HUES64 (cell line): ENCODE results near the gene ENOX1.

ENCODE experiments used
- H3K27ac ChIP-seq: 2 replicates; pipeline ENCODE4 v1.7.0; 2013; ENCODE audit warnings: low read depth, low read length, inconsistent platforms
- H3K27me3 ChIP-seq: 2 replicates; pipeline ENCODE4 v1.6.1; 2013; ENCODE audit warnings: mild to moderate bottlenecking, low read length; ENCODE audit not compliant: insufficient read depth
- H3K36me3 ChIP-seq: 2 replicates; pipeline ENCODE4 v1.6.1; 2013; ENCODE audit warnings: mild to moderate bottlenecking, low read length; ENCODE audit not compliant: insufficient read depth
- H3K4me1 ChIP-seq: 2 replicates; pipeline ENCODE4 v1.6.1; 2013; ENCODE audit warnings: mild to moderate bottlenecking, low read length, moderate library complexity; ENCODE audit not compliant: insufficient read depth
- H3K4me3 ChIP-seq: 2 replicates; pipeline ENCODE4 v1.5.1; 2013; ENCODE audit warnings: mild to moderate bottlenecking, low read length, moderate library complexity
- H3K9ac ChIP-seq: 2 replicates; pipeline ENCODE4 v1.6.1; 2013; ENCODE audit warnings: mild to moderate bottlenecking, low read depth, low read length
- H3K9me3 ChIP-seq: 2 replicates; pipeline ENCODE4 v1.6.1; 2013; ENCODE audit warnings: low read depth, low read length; ENCODE audit not compliant: insufficient read depth
- WGBS: fragments of 150-250, 120-280 bp; methylation state at CpG from one replicate; pipeline ENCODE4 v1.1.7; 2013; ENCODE audit warnings: missing lambda C conversion rate; 5-methylcytosine and 5-hydroxymethylcytosine counted together

The ENOX1 gene

GRCh38 chr13:43230989-43231388 lies 555.8 kb downstream of the ENOX1 start:
- Histone ChIP-seq H3K9me3 (no peaks in the 10 kb centered on the region), H3K27me3 (no peaks in the 10 kb centered on the region), H3K36me3 (no peaks in the 10 kb centered on the region), H3K4me1 (no peaks in the 10 kb centered on the region), H3K27ac (no peak overlapping the region), H3K4me3 (no peak overlapping the region), H3K9ac (no peak overlapping the region)
- WGBS, result 93% methylated on average over 3 of the region's 3 CpGs

DNA sequence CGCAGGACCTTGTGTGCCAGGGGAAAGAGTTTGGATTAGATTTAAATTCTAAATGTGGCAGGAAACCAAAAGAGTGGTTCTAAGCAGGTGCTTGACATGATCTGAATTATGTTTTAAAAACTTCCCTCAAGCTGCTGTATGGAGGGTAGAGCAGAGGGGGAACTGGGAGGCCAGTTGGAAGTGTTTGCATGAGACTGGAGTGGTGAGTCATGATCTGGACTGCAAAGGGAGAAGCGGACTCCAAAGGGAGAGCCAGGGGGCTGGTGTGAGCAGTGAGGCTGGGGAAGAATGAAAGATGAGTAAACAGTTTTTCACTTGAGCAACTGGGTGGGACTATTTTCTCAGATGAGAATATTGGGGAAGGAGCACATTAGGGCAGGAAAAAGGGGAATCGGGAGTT lies 557.3 kb downstream of the ENOX1 start:
- 59% methylated on average over 3 of the region's 3 CpGs for WGBS

GRCh38 chr13:43227721-43228120 lies 559.1 kb downstream of the ENOX1 start:
- no peak overlapping the region for H3K27ac ChIP-seq
- H3K9me3 ChIP-seq, result no peaks in the 10 kb centered on the region
- 36% methylated on average over 2 of the region's 2 CpGs for WGBS
- H3K9ac ChIP-seq, result no peak overlapping the region
- no peaks in the 10 kb centered on the region for H3K27me3 ChIP-seq
- H3K36me3 ChIP-seq, result no peaks in the 10 kb centered on the region
- H3K4me1 ChIP-seq, result no peaks in the 10 kb centered on the region
- no peak overlapping the region for H3K4me3 ChIP-seq

More for the DNA sequence above, 557.3 kb downstream of the ENOX1 start:
- no peak overlapping the region for H3K4me3 ChIP-seq
- no peaks in the 10 kb centered on the region for H3K4me1 ChIP-seq
- no peak overlapping the region for H3K9ac ChIP-seq
- H3K9me3 ChIP-seq, result no peaks in the 10 kb centered on the region
- H3K36me3 ChIP-seq, result no peaks in the 10 kb centered on the region
- no peak overlapping the region for H3K27ac ChIP-seq
- H3K27me3 ChIP-seq, result no peaks in the 10 kb centered on the region

- no peak overlapping the region for H3K27ac ChIP-seq
- H3K9me3 ChIP-seq, result no peaks in the 10 kb centered on the region
- 88% methylated on average over 4 of the region's 5 CpGs for WGBS
- no peak overlapping the region for H3K4me3 ChIP-seq
- no peaks in the 10 kb centered on the region for H3K4me1 ChIP-seq
- H3K36me3 ChIP-seq, result no peaks in the 10 kb centered on the region
- H3K27me3 ChIP-seq, result no peaks in the 10 kb centered on the region
- H3K9ac ChIP-seq, result no peak overlapping the region
Measured at GRCh38 chr13:43223216-43223615, 563.6 kb downstream of the ENOX1 start.

GRCh38 chr13:43222086-43222485 lies 564.7 kb downstream of the ENOX1 start:
- no peaks in the 10 kb centered on the region for H3K9me3 ChIP-seq
- H3K27ac ChIP-seq, result no peak overlapping the region
- H3K4me1 ChIP-seq, result no peaks in the 10 kb centered on the region
- no peak overlapping the region for H3K9ac ChIP-seq
- no peak overlapping the region for H3K4me3 ChIP-seq
- H3K27me3 ChIP-seq, result no peaks in the 10 kb centered on the region
- 91% methylated on average over 6 of the region's 6 CpGs for WGBS
- H3K36me3 ChIP-seq, result no peaks in the 10 kb centered on the region

DNA sequence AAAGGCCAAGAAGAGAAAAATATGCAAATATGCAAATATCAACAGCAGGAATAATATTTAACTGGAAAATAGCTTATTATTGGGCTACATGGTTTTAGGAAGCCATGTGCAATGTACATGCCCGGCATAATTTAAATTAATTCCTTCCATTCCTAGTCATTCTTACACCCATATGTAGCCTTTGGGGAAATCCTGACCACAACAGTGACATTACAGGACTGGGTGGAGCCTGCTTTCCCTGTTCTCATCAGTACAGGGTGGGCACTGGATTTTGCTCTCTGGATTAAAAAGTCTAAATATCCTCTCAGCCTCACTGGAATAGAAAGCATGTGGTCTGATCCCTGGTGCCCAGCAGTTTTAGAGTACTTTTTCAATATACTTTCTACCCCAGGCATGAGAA lies 565.2 kb downstream of the ENOX1 start:
- 96% methylated on average over 1 of the region's 1 CpG for WGBS

GRCh38 chr13:43220873-43221595 lies 565.7 kb downstream of the ENOX1 start:
- Histone ChIP-seq H3K4me3 (no peak overlapping the region), H3K27me3 (no peaks in the 10 kb centered on the region), H3K9me3 (no peaks in the 10 kb centered on the region), H3K9ac (no peak overlapping the region), H3K27ac (no peak overlapping the region), H3K36me3 (no peaks in the 10 kb centered on the region), H3K4me1 (no peaks in the 10 kb centered on the region)
- 94% methylated on average over 8 of the region's 8 CpGs for WGBS

More for the DNA sequence above, 565.2 kb downstream of the ENOX1 start:
- Histone ChIP-seq H3K27me3 (no peaks in the 10 kb centered on the region), H3K36me3 (no peaks in the 10 kb centered on the region), H3K27ac (no peak overlapping the region), H3K4me3 (no peak overlapping the region), H3K9me3 (no peaks in the 10 kb centered on the region), H3K4me1 (no peaks in the 10 kb centered on the region), H3K9ac (no peak overlapping the region)

GRCh38 chr13:43214124-43214523 lies 572.6 kb downstream of the ENOX1 start:
- Histone ChIP-seq H3K4me1 (no peaks in the 10 kb centered on the region), H3K9ac (no peak overlapping the region), H3K36me3 (no peaks in the 10 kb centered on the region), H3K9me3 (no peaks in the 10 kb centered on the region), H3K4me3 (no peak overlapping the region), H3K27ac (no peak overlapping the region), H3K27me3 (no peaks in the 10 kb centered on the region)
- WGBS, result 100% methylated on average over 4 of the region's 4 CpGs

DNA sequence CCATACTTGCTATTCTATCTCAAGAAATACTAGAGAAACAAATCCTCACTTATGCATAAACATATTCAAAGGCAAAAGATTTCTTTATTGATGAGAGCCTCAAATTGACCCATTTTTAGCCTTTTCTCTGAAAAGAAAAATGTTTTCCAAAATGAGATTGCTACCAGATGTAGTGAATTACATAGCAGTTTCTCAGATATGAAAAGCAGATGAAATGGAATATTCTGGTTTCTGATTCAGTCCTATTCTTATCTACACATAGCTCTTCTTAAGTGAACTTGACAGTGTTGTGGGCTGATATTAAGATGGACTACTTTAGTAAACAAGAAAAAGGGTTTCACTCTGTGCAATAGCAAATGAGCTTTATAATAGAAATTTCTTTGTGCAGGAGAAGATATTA lies 579.9 kb downstream of the ENOX1 start:
- Histone ChIP-seq H3K4me3 (no peak overlapping the region), H3K9ac (no peak overlapping the region), H3K27ac (no peak overlapping the region), H3K36me3 (no peaks in the 10 kb centered on the region), H3K9me3 (peaks cover 8% of the 10 kb centered on the region; the same call in 1 of the 2 replicates), H3K4me1 (no peaks in the 10 kb centered on the region), H3K27me3 (no peaks in the 10 kb centered on the region)

GRCh38 chr13:43205416-43205815 lies 581.4 kb downstream of the ENOX1 start:
- no peak overlapping the region for H3K4me3 ChIP-seq
- no peak overlapping the region for H3K9ac ChIP-seq
- no peaks in the 10 kb centered on the region for H3K36me3 ChIP-seq
- H3K4me1 ChIP-seq, result no peaks in the 10 kb centered on the region
- no peaks in the 10 kb centered on the region for H3K27me3 ChIP-seq
- 93% methylated on average over 4 of the region's 4 CpGs for WGBS
- H3K9me3 ChIP-seq, result peaks cover 8% of the 10 kb centered on the region; the same call in 1 of the 2 replicates
- H3K27ac ChIP-seq, result no peak overlapping the region

GRCh38 chr13:43204591-43204990 lies 582.2 kb downstream of the ENOX1 start:
- Histone ChIP-seq H3K27ac (no peak overlapping the region), H3K36me3 (no peaks in the 10 kb centered on the region), H3K4me1 (no peaks in the 10 kb centered on the region), H3K4me3 (no peak overlapping the region), H3K9ac (no peak overlapping the region), H3K9me3 (peaks cover 8% of the 10 kb centered on the region; the same call in 1 of the 2 replicates), H3K27me3 (no peaks in the 10 kb centered on the region)
- 94% methylated on average over 2 of the region's 2 CpGs for WGBS

GRCh38 chr13:43203781-43204180 lies 583.0 kb downstream of the ENOX1 start:
- no peak overlapping the region for H3K27ac ChIP-seq
- H3K27me3 ChIP-seq, result no peaks in the 10 kb centered on the region
- 92% methylated on average over 1 of the region's 1 CpG for WGBS
- no peak overlapping the region for H3K9ac ChIP-seq
- H3K4me1 ChIP-seq, result no peaks in the 10 kb centered on the region
- no peaks in the 10 kb centered on the region for H3K36me3 ChIP-seq
- peaks cover 8% of the 10 kb centered on the region; the same call in 1 of the 2 replicates for H3K9me3 ChIP-seq
- no peak overlapping the region for H3K4me3 ChIP-seq
